SK-N-SH (cell line): ENCODE results near the gene MT1M. TPM values are rescaled to one million over a fixed set of nuclear protein-coding genes. Genes with fewer than 3 reads are reported as not detected.

Experiments
- CTCF ChIA-PET: fragments of 300-600, 350-600 bp; formaldehyde crosslinking; extraction: SDS; loops from one replicate; lab custom pipeline; 2021; lab: Yijun Ruan, JAX
- POLR2A ChIA-PET: fragments of 350-600 bp; sonication (Branson Sonifier 250); formaldehyde crosslinking; extraction: SDS; loops from one replicate; lab custom pipeline; 2020; ENCODE audit warnings: antibody characterized with exemption, inconsistent platforms; lab: Yijun Ruan, JAX
- DNase-seq: peaks from one replicate; pipeline ENCODE4 v3.0.0; 2012
- H2AFZ ChIP-seq: fragments of 200-600 bp; sonication (generic); 2 replicates; pipeline ENCODE4 v1.8.1; 2016; ENCODE audit warnings: antibody characterized with exemption, mild to moderate bottlenecking, low read depth
- H3F3A ChIP-seq: fragments of 200-600 bp; sonication (generic); replicated peaks from 2 replicates; pipeline ENCODE3; 2016; ENCODE audit warnings: antibody characterized with exemption, mild to moderate bottlenecking; ENCODE audit not compliant: insufficient read depth
- H3K27ac ChIP-seq, 2 experiments: fragments of 200-500 bp in 1 of 2; fragments of 200-600 bp in 1 of 2; sonication (Bioruptor generic) in 1 of 2; sonication (generic), shearing (Covaris generic) in 1 of 2; 2 replicates each; pipeline versions ENCODE4 v1.5.1 to v1.6.1; 2014 to 2016; ENCODE audit warnings: low read depth in 2 of 2, inconsistent platforms in 1 of 2, low read length in 1 of 2, mild to moderate bottlenecking in 1 of 2, mixed read lengths in 1 of 2
- H3K27me3 ChIP-seq: fragments of 200-600 bp; sonication (generic), shearing (Covaris generic); 2 replicates; pipeline ENCODE4 v1.6.1; 2016; ENCODE audit warnings: mixed run types; ENCODE audit not compliant: insufficient read depth
- H3K36me3 ChIP-seq, 2 experiments: fragments of 200-500 bp in 1 of 2; fragments of 200-600 bp in 1 of 2; sonication (Bioruptor generic) in 1 of 2; sonication (generic) in 1 of 2; replicated peaks in 1 of 2; 2 replicates each; pipeline versions ENCODE3 to v1.5.1; 2014 to 2016; ENCODE audit warnings: low read length in 1 of 2, mild to moderate bottlenecking in 1 of 2; ENCODE audit not compliant: insufficient read depth in 2 of 2, control insufficient read depth in 1 of 2
- H3K4me1 ChIP-seq, 2 experiments: fragments of 200-500 bp in 1 of 2; fragments of 200-600 bp in 1 of 2; sonication (Bioruptor generic) in 1 of 2; sonication (generic), shearing (Covaris generic) in 1 of 2; 2 replicates each; pipeline versions ENCODE4 v1.5.1 to v1.6.1; 2014 to 2016; ENCODE audit warnings: low read depth in 1 of 2, low read length in 1 of 2, mixed run types in 1 of 2; ENCODE audit not compliant: insufficient read depth in 2 of 2, control insufficient read depth in 1 of 2
- H3K4me2 ChIP-seq: fragments of 200-600 bp; sonication (generic), shearing (Covaris generic); 2 replicates; pipeline ENCODE4 v1.6.1; 2017; ENCODE audit warnings: mixed run types
- H3K4me3 ChIP-seq, 2 experiments: fragments of 200-500 bp in 1 of 2; fragments of 200-600 bp in 1 of 2; sonication (Bioruptor generic) in 1 of 2; sonication (generic), shearing (Covaris generic) in 1 of 2; 2 replicates each; pipeline versions ENCODE4 v1.5.1 to v1.8.1; 2014 to 2016; ENCODE audit warnings: low read depth in 2 of 2, inconsistent platforms in 1 of 2, low read length in 1 of 2, mild to moderate bottlenecking in 1 of 2, mixed read lengths in 1 of 2, moderate library complexity in 1 of 2
- H3K79me2 ChIP-seq: fragments of 200-600 bp; sonication (generic); 2 replicates; pipeline ENCODE4 v1.8.1; 2017; ENCODE audit warnings: mild to moderate bottlenecking; ENCODE audit not compliant: insufficient read depth
- H3K9ac ChIP-seq: fragments of 200-600 bp; sonication (generic); 2 replicates; pipeline ENCODE4 v1.6.1; 2017; ENCODE audit warnings: mixed run types
- H3K9me2 ChIP-seq: fragments of 200-600 bp; sonication (generic); 2 replicates; pipeline ENCODE4 v1.6.1; 2017; ENCODE audit warnings: mixed run types
- H3K9me3 ChIP-seq: fragments of 200-600 bp; sonication (generic); 2 replicates; pipeline ENCODE4 v1.6.1; 2017; ENCODE audit warnings: mixed run types, mild to moderate bottlenecking, moderate library complexity
- H4K20me1 ChIP-seq: fragments of 200-600 bp; sonication (generic); 2 replicates; pipeline ENCODE4 v1.6.1; 2017; ENCODE audit warnings: mild to moderate bottlenecking, mixed run types; ENCODE audit not compliant: insufficient read depth
- ELF1 ChIP-seq: IDR thresholded peaks from 2 replicates; pipeline ENCODE4 v1.4.0; 2012
- EP300 ChIP-seq, 2 experiments: IDR thresholded peaks; 2 replicates each; pipeline versions ENCODE4 v1.4.0 to v1.6.1; 2012; ENCODE audit warnings: borderline replicate concordance in 1 of 2, low read depth in 1 of 2, low read length in 1 of 2
- FOXM1 ChIP-seq: IDR thresholded peaks from 2 replicates; pipeline ENCODE4 v1.4.0; 2012; ENCODE audit warnings: low read depth, mild to moderate bottlenecking
- GATA2 ChIP-seq: sonication (generic); formaldehyde crosslinking; IDR thresholded peaks from 2 replicates; pipeline ENCODE4 v1.5.0; 2020; ENCODE audit warnings: mild to moderate bottlenecking, missing genetic modification reagents
- MEF2A ChIP-seq: IDR thresholded peaks from 2 replicates; pipeline ENCODE4 v1.4.0; 2012; ENCODE audit warnings: low read depth, borderline replicate concordance
- MXI1 ChIP-seq: IDR thresholded peaks from 2 replicates; pipeline ENCODE4 v1.6.1; 2012; ENCODE audit warnings: mild to moderate bottlenecking, low read depth, low read length, improper control_type of control experiment
- NFIC ChIP-seq: IDR thresholded peaks from 2 replicates; pipeline ENCODE4 v1.4.0; 2012; ENCODE audit warnings: borderline replicate concordance
- PBX3 ChIP-seq: IDR thresholded peaks from 2 replicates; pipeline ENCODE4; 2012
- POLR2AphosphoS5 ChIP-seq: IDR thresholded peaks from 2 replicates; pipeline ENCODE4 v1.6.1; 2012; ENCODE audit warnings: low read depth, low read length
- RAD21 ChIP-seq: IDR thresholded peaks from 2 replicates; pipeline ENCODE4 v1.6.1; 2012; ENCODE audit warnings: mild to moderate bottlenecking, low read length
- RCOR1 ChIP-seq: fragments of 150-350 bp; IDR thresholded peaks from 2 replicates; pipeline ENCODE4 v1.6.1; 2017; ENCODE audit warnings: antibody characterized with exemption, low read length
- REST ChIP-seq: IDR thresholded peaks from 2 replicates; pipeline ENCODE4 v1.6.1; 2012; ENCODE audit warnings: mild to moderate bottlenecking, low read depth, low read length, moderate library complexity
- SIN3A ChIP-seq: IDR thresholded peaks from 2 replicates; pipeline ENCODE4 v1.6.1; 2012; ENCODE audit warnings: low read depth, mild to moderate bottlenecking, low read length, moderate library complexity, borderline replicate concordance
- USF1 ChIP-seq: IDR thresholded peaks from 2 replicates; pipeline ENCODE4 v1.4.0; 2012; ENCODE audit warnings: low read depth, borderline replicate concordance
- WGBS: methylation state at CpG from one replicate; pipeline ENCODE4 v1.1.6; 2017; ENCODE audit warnings: low lambda C conversion rate; 5-methylcytosine and 5-hydroxymethylcytosine counted together
- polyA plus RNA-seq, 3 experiments: library from polyadenylated mRNA; depleted of rRNA; stranded (reverse); fragments of >200 nt; gene quantifications; 2 replicates each; pipeline ENCODE4 v1.2.3, GENCODE V29; 2012
- TF ChIP-seq, protein P1 (sequence below): IDR thresholded peaks from 2 replicates; pipeline ENCODE4 v1.4.0; 2012; ENCODE audit warnings: low read depth
- TF ChIP-seq, protein P2 (sequence below): IDR thresholded peaks from 2 replicates; pipeline ENCODE4 v1.4.0; 2012; ENCODE audit warnings: low read depth, borderline replicate concordance
- TF ChIP-seq, protein P3 (sequence below): fragments of 200-600 bp; sonication (generic); IDR thresholded peaks from 2 replicates; pipeline ENCODE4 v1.6.1; 2017; ENCODE audit warnings: antibody characterized with exemption, mild to moderate bottlenecking, moderate library complexity
- TF ChIP-seq, protein P4 (sequence below): fragments of 150-350 bp; IDR thresholded peaks from 2 replicates; pipeline ENCODE4 v1.6.1; 2016; ENCODE audit warnings: mild to moderate bottlenecking, low read depth, low read length

MT1M gene
- polyA plus RNA-seq, 1 of the 3 experiments (the other 2 are of a cell fraction), result 1.3 TPM

DNA sequence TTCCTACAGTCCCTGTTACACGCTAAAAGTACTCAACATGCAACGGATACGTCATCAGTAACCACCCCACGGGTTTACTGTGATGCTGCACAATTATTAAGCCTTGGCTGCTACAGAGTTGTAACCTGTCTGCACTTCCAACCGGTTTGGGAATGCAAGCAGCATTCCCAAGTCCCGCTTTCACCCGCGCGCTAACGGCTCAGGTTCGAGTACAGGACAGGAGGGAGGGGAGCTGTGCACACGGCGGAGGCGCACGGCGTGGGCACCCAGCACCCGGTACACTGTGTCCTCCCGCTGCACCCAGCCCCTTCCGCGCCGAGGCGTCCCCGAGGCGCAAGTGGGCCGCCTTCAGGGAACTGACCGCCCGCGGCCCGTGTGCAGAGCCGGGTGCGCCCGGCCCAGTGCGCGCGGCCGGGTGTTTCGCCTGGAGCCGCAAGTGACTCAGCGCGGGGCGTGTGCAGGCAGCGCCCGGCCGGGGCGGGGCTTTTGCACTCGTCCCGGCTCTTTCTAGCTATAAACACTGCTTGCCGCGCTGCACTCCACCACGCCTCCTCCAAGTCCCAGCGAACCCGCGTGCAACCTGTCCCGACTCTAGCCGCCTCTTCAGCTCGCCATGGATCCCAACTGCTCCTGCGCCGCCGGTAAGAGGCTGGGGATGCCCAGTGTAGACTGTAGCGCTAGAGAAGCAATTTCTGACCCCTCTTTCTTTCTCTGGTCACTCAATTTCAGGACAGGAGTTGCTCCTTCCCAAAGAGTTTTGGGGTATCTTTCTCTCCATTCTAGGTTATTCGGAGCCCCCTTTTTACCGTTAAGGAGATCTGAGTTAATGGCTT, 24.2 kb upstream of the MT1M start, which contains the start of gene MT2A:
Gene MT2A, plus strand, starts transcription at position 542 of the 833 bp plus-strand sequence. Its CDS starts 72 bp downstream, at position 614.
- ChIA-PET POLR2A (no interaction called here), CTCF (interaction anchor here (0.6 to 8.2 kb wide), 4 partner anchors 8 to 181 kb away, joined by 3 to 138 read pairs (median 6); no protein-coding TSS in a partner anchor)
- 27% methylated on average over 28 of the region's 62 CpGs for WGBS
- Histone ChIP-seq H3K36me3 (no peaks in the 10 kb centered on the region), H3K4me2 (peak within 1 kb of the TSS; percentile 88), H3K79me2 (peaks cover 30% of the 10 kb centered on the region), H3K27me3 (no peaks in the 10 kb centered on the region), H3K9me2 (no peaks in the 10 kb centered on the region), H3K9me3 (no peaks in the 10 kb centered on the region), H3K4me3 (peak within 1 kb of the TSS; percentile 72 to 94), H3F3A (peaks cover 61% of the 10 kb centered on the region), H3K27ac (peak within 1 kb of the TSS; percentile 86 to 96), H2AFZ (peak within 1 kb of the TSS; percentile 43; the same call in 1 of the 2 replicates), H4K20me1 (no peaks in the 10 kb centered on the region; the same call in 1 of the 2 replicates), H3K9ac (peak within 1 kb of the TSS; percentile 90), H3K4me1 (peaks cover 35 to 46% of the 10 kb centered on the region in 2 experiments; a peak in 3 of 4 replicates)
- DNase-seq, result peak; percentile 95
- TF ChIP-seq EP300 (IDR thresholded peaks at IDR 0.05; ENCODE audit: borderline replicate concordance in 1 of 2, low read depth in 1 of 2, low read length in 1 of 2) (no peak; a peak in 1 of 4 replicates), ELF1 (0 out of 2 replicates have a peak, but pooled peaks have one; percentile 4), MXI1 (peak; percentile 97), RAD21 (no peak), MEF2A (no peak), POLR2AphosphoS5 (peak; percentile 98), RCOR1 (peak; percentile 66), REST (peak; percentile 2; the same call in 1 of the 2 replicates), PBX3 (peak; percentile 44; the same call in 1 of the 2 replicates), FOXM1 (0 out of 2 replicates have a peak, but pooled peaks have one; percentile 51), USF1 (no peak), SIN3A (peak; percentile 97; the same call in 1 of the 2 replicates), NFIC (peak; percentile 38; the same call in 1 of the 2 replicates), GATA2 (no peak)
- TF ChIP-seq, protein P1, sequence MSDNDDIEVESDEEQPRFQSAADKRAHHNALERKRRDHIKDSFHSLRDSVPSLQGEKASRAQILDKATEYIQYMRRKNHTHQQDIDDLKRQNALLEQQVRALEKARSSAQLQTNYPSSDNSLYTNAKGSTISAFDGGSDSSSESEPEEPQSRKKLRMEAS, result peak; percentile 87
- TF ChIP-seq, protein P2, sequence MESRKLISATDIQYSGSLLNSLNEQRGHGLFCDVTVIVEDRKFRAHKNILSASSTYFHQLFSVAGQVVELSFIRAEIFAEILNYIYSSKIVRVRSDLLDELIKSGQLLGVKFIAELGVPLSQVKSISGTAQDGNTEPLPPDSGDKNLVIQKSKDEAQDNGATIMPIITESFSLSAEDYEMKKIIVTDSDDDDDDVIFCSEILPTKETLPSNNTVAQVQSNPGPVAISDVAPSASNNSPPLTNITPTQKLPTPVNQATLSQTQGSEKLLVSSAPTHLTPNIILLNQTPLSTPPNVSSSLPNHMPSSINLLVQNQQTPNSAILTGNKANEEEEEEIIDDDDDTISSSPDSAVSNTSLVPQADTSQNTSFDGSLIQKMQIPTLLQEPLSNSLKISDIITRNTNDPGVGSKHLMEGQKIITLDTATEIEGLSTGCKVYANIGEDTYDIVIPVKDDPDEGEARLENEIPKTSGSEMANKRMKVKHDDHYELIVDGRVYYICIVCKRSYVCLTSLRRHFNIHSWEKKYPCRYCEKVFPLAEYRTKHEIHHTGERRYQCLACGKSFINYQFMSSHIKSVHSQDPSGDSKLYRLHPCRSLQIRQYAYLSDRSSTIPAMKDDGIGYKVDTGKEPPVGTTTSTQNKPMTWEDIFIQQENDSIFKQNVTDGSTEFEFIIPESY, result no peak
- TF ChIP-seq, protein P3, sequence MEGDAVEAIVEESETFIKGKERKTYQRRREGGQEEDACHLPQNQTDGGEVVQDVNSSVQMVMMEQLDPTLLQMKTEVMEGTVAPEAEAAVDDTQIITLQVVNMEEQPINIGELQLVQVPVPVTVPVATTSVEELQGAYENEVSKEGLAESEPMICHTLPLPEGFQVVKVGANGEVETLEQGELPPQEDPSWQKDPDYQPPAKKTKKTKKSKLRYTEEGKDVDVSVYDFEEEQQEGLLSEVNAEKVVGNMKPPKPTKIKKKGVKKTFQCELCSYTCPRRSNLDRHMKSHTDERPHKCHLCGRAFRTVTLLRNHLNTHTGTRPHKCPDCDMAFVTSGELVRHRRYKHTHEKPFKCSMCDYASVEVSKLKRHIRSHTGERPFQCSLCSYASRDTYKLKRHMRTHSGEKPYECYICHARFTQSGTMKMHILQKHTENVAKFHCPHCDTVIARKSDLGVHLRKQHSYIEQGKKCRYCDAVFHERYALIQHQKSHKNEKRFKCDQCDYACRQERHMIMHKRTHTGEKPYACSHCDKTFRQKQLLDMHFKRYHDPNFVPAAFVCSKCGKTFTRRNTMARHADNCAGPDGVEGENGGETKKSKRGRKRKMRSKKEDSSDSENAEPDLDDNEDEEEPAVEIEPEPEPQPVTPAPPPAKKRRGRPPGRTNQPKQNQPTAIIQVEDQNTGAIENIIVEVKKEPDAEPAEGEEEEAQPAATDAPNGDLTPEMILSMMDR, result no peak
- TF ChIP-seq, protein P4, sequence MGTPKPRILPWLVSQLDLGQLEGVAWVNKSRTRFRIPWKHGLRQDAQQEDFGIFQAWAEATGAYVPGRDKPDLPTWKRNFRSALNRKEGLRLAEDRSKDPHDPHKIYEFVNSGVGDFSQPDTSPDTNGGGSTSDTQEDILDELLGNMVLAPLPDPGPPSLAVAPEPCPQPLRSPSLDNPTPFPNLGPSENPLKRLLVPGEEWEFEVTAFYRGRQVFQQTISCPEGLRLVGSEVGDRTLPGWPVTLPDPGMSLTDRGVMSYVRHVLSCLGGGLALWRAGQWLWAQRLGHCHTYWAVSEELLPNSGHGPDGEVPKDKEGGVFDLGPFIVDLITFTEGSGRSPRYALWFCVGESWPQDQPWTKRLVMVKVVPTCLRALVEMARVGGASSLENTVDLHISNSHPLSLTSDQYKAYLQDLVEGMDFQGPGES, result no peak
